ENCODE data around the gene NFYB. TPM values are rescaled to one million over a fixed set of nuclear protein-coding genes. Genes with fewer than 3 reads are reported as not detected.

Gene NFYB
- total RNA-seq, 6 experiments from 2014 or later, result 10.1 to 12.9 (median 12.2) TPM

- no peak overlapping the region for H3K4me3 ChIP-seq
- H3K4me1 ChIP-seq, result peaks cover 0 to 3% (median 0%) of the 10 kb centered on the region in 4 donors
- H3K9me3 ChIP-seq, result no peaks in the 10 kb centered on the region
- no peak overlapping the region for H3K27ac ChIP-seq
- TF ChIP-seq POLR2A (IDR thresholded peaks at IDR 0.05), result no peak
- TF ChIP-seq CTCF (IDR thresholded peaks at IDR 0.05), result no peak
- intact Hi-C loops (cut with DNase I), result no loop called here
- DNase-seq (no peak), ATAC-seq (no peak)
- no peaks in the 10 kb centered on the region for H3K36me3 ChIP-seq
- H3K27me3 ChIP-seq, result no peaks in the 10 kb centered on the region
These were observed 5.0 kb upstream of the NFYB start for GRCh38 chr12:104143002-104143401.

- intact Hi-C loops (cut with DNase I), result no loop called here
- no peak for ATAC-seq
- 78% methylated on average over 2 of the region's 2 CpGs for whole genome bisulfite sequencing (ENCODE audit: insufficient coverage, low coverage, low lambda C conversion rate, missing lambda C conversion rate)
- no peaks in the 10 kb centered on the region for H3K36me3 ChIP-seq
- peaks cover 0 to 3% (median 0%) of the 10 kb centered on the region in 4 donors for H3K4me1 ChIP-seq
- no peak overlapping the region for H3K4me3 ChIP-seq
- TF ChIP-seq CTCF (IDR thresholded peaks at IDR 0.05) (no peak), POLR2A (IDR thresholded peaks at IDR 0.05) (no peak)
- H3K9me3 ChIP-seq, result no peaks in the 10 kb centered on the region
- no peaks in the 10 kb centered on the region for H3K27me3 ChIP-seq
- H3K27ac ChIP-seq, result no peak overlapping the region
- no peak for DNase-seq
These were observed 4.5 kb upstream of the NFYB start for GRCh38 chr12:104142543-104142942.

GRCh38 chr12:104138797-104139152 is 765 bp upstream of the NFYB start:
- ATAC-seq (no peak), DNase-seq (no peak)
- H3K4me1 ChIP-seq, result peaks cover 0 to 14% (median 4%) of the 10 kb centered on the region in 4 donors
- H3K27ac ChIP-seq, result peak overlapping the region in 1 of 3 donors; percentile 49
- H3K27me3 ChIP-seq, result no peaks in the 10 kb centered on the region
- H3K36me3 ChIP-seq, result no peaks in the 10 kb centered on the region
- no peaks in the 10 kb centered on the region for H3K9me3 ChIP-seq
- peak overlapping the region in 1 of 3 donors; percentile 32 for H3K4me3 ChIP-seq
- WGBS (ENCODE audit: insufficient coverage, low coverage, low lambda C conversion rate, missing lambda C conversion rate), result 90% methylated on average over 1 of the region's 7 CpGs
- no peak for TF ChIP-seq CTCF (IDR thresholded peaks at IDR 0.05)
- no peak for TF ChIP-seq POLR2A (IDR thresholded peaks at IDR 0.05)
- intact Hi-C loops (cut with DNase I), result no loop called here

GRCh38 chr12:104137001-104137901 is 759 bp downstream of the NFYB start:
- DNase-seq (peak; percentile 50 to 69 (median 62)), ATAC-seq (peak; percentile 5 to 23 (median 11))
- WGBS (ENCODE audit: insufficient coverage, low coverage, low lambda C conversion rate, missing lambda C conversion rate), result under 1% methylated on average over 25 of the region's 78 CpGs
- H3K4me1 ChIP-seq, result peaks cover 0 to 29% (median 14%) of the 10 kb centered on the region in 4 donors
- no peaks in the 10 kb centered on the region for H3K36me3 ChIP-seq
- H3K9me3 ChIP-seq, result no peaks in the 10 kb centered on the region
- TF ChIP-seq CTCF (IDR thresholded peaks at IDR 0.05), result no peak
- TF ChIP-seq POLR2A (IDR thresholded peaks at IDR 0.05), result no peak
- H3K27ac ChIP-seq, result peak overlapping the region; percentile 80 to 89 (median 84)
- H3K27me3 ChIP-seq, result no peaks in the 10 kb centered on the region
- peak overlapping the region; percentile 62 to 81 (median 76) for H3K4me3 ChIP-seq
- intact Hi-C loops (cut with DNase I), result no loop called here

Measured in right lobe of liver (tissue), 6 donors.